T-helper 2 cell treated with Interferon-gamma antibody and Interleukin-4, amounts not matched to agents 5 μg/mL and 100 μg/mL, for 36 hours (primary cell): Measurements from ENCODE around the gene SHC3.

ENCODE experiments used
- DNase-seq: peaks from one replicate; pipeline ENCODE4 v3.0.0; 2021; ENCODE audit warnings: low spot score
- H3K27ac Mint-ChIP-seq: one replicate; pipeline ENCODE4 v1.8.0; 2021; ENCODE audit warnings: mild to moderate bottlenecking, mixed read lengths
- H3K27me3 Mint-ChIP-seq: one replicate; pipeline ENCODE4 v1.8.0; 2021; ENCODE audit warnings: low read depth, mixed read lengths
- H3K36me3 Mint-ChIP-seq: one replicate; pipeline ENCODE4 v1.8.0; 2021; ENCODE audit warnings: low read depth, mixed read lengths
- H3K4me1 Mint-ChIP-seq: one replicate; pipeline ENCODE4 v1.8.0; 2021; ENCODE audit warnings: low read depth, mixed read lengths
- H3K4me3 Mint-ChIP-seq: one replicate; pipeline ENCODE4 v1.8.0; 2022; ENCODE audit warnings: mild to moderate bottlenecking, moderate library complexity, mixed read lengths
- H3K9me3 Mint-ChIP-seq: one replicate; pipeline ENCODE4 v1.8.0; 2021; ENCODE audit warnings: mixed read lengths

The SHC3 gene

GRCh38 chr9:88979021-88979420 lies 199.6 kb downstream of the SHC3 start:
- Mint-ChIP-seq H3K9me3 (peaks cover 13% of the 10 kb centered on the region), H3K27ac (no peak overlapping the region), H3K4me3 (no peak overlapping the region), H3K27me3 (peaks cover 14% of the 10 kb centered on the region), H3K4me1 (peaks cover 2% of the 10 kb centered on the region), H3K36me3 (peaks cover 4% of the 10 kb centered on the region)
- no peak for DNase-seq

GRCh38 chr9:88978034-88978433 lies 200.6 kb downstream of the SHC3 start:
- peaks cover 12% of the 10 kb centered on the region for H3K27me3 Mint-ChIP-seq

DNA sequence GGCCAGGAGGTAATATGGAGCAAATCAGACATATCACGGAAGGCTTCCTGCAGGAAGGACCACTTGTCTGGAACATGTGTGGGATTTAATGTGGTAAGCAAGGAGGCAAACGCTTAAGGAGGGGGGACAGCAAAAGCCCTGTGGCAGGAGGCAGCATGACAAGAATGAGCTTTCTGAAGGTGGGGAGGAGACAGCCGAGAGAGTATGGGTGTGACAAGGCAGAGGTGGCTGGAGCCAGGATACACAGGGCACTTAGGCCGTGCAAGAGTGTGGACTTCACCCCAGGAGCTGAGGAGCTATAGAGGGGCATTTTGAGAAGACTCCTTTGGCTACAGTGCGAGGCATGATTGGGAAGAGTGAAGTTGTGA lies 201.7 kb downstream of the SHC3 start:
- Mint-ChIP-seq H3K27me3 (peaks cover 10% of the 10 kb centered on the region), H3K36me3 (no peaks in the 10 kb centered on the region)

More at GRCh38 chr9:88978034-88978433, 200.6 kb downstream of the SHC3 start:
- Mint-ChIP-seq H3K36me3 (peaks cover 4% of the 10 kb centered on the region), H3K27ac (no peak overlapping the region), H3K4me1 (peaks cover 2% of the 10 kb centered on the region), H3K9me3 (peaks cover 8% of the 10 kb centered on the region), H3K4me3 (no peak overlapping the region)
- DNase-seq, result no peak

GRCh38 chr9:88975966-88976889 lies 202.4 kb downstream of the SHC3 start:
- Mint-ChIP-seq H3K27ac (no peak overlapping the region), H3K4me1 (peaks cover 2% of the 10 kb centered on the region), H3K36me3 (no peaks in the 10 kb centered on the region), H3K4me3 (no peak overlapping the region), H3K27me3 (peaks cover 10% of the 10 kb centered on the region), H3K9me3 (no peaks in the 10 kb centered on the region)
- DNase-seq, result peak; percentile 27

More for the DNA sequence above, 201.7 kb downstream of the SHC3 start:
- no peaks in the 10 kb centered on the region for H3K9me3 Mint-ChIP-seq
- H3K4me3 Mint-ChIP-seq, result no peak overlapping the region
- H3K27ac Mint-ChIP-seq, result no peak overlapping the region
- DNase-seq, result no peak
- peaks cover 2% of the 10 kb centered on the region for H3K4me1 Mint-ChIP-seq

DNA sequence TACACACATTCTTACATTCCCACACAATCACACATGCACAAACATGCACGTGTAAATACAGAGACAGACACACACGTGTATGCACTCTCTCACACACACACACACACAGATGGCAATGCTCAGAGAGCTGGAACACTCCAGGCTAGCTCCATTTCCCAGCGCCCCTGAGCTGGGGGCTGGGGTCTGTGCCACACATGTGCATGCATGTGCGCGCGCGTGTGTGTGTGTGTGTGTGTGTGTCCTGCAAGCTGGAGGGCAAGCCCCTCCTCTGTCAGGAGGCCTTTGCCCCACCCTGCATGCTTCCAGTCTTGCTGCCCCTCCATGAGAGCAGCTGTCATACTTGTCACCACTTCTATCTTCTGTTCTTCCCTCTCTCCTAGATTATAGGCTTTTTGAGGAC lies 204.0 kb downstream of the SHC3 start:
- no peaks in the 10 kb centered on the region for H3K36me3 Mint-ChIP-seq
- no peak overlapping the region for H3K27ac Mint-ChIP-seq
- peaks cover 2% of the 10 kb centered on the region for H3K4me1 Mint-ChIP-seq
- DNase-seq, result no peak
- no peak overlapping the region for H3K4me3 Mint-ChIP-seq
- H3K9me3 Mint-ChIP-seq, result no peaks in the 10 kb centered on the region
- H3K27me3 Mint-ChIP-seq, result peaks cover 10% of the 10 kb centered on the region

DNA sequence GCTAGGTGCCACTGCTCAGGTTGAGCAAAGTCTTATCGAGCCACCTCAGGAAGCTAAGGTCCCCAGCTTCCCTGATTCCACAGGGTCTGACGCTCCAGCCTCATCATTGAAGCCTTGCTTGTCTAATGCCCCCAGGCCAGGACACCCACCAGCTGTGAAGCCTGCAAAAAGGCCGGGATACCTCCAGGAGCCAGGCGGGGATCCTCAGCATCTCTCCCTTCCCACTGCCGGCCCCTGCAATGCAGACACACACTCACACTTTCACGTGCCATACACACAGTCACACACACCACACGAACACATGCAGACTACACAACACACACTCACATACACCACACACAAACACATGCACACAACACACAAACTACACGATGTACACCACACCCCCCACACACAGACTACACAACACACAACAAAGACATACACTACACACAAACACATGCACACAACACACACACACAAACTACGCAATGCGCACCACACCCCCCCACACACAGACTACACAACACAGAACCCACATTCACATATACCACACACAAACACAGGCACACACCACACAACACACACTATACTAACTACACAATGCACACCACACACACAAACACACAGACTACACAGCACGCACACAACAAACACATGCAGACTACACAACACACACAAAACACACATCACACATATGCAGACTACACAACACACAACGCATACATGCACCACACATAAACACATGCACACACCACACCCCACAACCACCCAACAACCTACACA lies 205.2 kb downstream of the SHC3 start:
- Mint-ChIP-seq H3K9me3 (no peaks in the 10 kb centered on the region), H3K4me3 (no peak overlapping the region), H3K36me3 (no peaks in the 10 kb centered on the region), H3K4me1 (peaks cover 2% of the 10 kb centered on the region), H3K27me3 (peaks cover 13% of the 10 kb centered on the region), H3K27ac (no peak overlapping the region)
- DNase-seq, result no peak

DNA sequence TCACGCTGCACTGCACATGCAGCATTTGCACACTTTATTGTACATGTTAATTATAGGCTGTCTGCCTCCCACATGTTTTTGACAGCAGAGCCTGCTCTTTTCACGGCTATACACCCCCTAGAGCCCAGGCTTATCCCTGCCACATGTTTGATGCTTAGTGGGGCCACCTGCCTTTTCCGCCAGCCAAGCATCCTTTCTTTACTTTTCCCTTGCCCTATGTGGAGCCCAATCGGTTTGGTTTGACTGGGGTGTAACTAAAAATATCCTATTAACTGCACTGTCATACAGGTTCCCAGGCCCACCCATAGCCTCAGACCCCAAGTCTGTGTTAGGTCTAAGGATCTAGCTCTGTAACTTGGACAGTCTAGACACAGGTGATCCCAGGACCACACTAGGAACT lies 206.2 kb downstream of the SHC3 start:
- peaks cover 2% of the 10 kb centered on the region for H3K4me1 Mint-ChIP-seq
- H3K4me3 Mint-ChIP-seq, result no peak overlapping the region
- no peaks in the 10 kb centered on the region for H3K36me3 Mint-ChIP-seq
- H3K27ac Mint-ChIP-seq, result no peak overlapping the region
- peaks cover 11% of the 10 kb centered on the region for H3K27me3 Mint-ChIP-seq
- no peaks in the 10 kb centered on the region for H3K9me3 Mint-ChIP-seq
- no peak for DNase-seq

DNA sequence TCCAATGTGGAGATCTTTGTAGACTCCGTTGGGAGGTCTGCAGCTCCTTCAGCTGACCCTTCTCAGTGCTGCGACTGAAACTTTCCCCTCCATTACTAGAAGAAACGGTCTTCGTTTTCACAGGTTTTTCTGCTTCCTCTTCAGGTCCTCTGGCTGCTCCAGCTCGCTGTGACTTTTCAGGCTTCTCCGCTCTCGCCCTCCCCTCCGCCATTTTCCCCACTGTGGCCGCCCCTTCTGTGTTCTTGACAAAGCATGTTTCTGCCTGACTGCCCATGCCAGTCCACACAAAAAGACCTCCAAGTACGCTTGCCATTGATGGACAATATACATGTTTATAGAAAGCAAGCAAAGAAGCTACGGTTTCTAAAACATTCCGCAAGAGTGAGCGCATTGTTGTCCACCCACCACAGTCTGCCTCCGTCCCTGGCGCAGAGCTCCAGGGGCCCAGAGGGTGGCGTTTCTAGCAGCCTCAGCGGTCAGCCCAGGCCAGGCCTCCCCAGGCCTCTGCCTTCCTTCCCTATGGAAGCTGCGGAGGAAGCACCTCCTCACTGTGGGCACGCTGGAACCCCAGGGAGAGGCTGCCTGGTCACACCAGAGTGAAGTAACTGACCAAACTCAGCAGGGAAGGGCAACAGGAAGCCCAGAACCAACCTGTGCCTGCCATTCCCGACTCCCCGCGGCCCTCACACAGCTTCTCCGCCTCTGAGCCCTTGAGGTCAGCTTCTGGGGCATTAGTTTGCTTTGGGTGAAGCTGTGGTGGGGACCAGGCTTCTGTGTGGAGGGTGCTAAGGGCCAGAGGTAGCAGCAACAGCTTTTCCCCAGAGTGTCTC lies 207.3 kb downstream of the SHC3 start:
- Mint-ChIP-seq H3K27me3 (peaks cover 11% of the 10 kb centered on the region), H3K9me3 (no peaks in the 10 kb centered on the region), H3K36me3 (no peaks in the 10 kb centered on the region), H3K4me1 (no peaks in the 10 kb centered on the region), H3K27ac (no peak overlapping the region), H3K4me3 (no peak overlapping the region)
- DNase-seq, result no peak

DNA sequence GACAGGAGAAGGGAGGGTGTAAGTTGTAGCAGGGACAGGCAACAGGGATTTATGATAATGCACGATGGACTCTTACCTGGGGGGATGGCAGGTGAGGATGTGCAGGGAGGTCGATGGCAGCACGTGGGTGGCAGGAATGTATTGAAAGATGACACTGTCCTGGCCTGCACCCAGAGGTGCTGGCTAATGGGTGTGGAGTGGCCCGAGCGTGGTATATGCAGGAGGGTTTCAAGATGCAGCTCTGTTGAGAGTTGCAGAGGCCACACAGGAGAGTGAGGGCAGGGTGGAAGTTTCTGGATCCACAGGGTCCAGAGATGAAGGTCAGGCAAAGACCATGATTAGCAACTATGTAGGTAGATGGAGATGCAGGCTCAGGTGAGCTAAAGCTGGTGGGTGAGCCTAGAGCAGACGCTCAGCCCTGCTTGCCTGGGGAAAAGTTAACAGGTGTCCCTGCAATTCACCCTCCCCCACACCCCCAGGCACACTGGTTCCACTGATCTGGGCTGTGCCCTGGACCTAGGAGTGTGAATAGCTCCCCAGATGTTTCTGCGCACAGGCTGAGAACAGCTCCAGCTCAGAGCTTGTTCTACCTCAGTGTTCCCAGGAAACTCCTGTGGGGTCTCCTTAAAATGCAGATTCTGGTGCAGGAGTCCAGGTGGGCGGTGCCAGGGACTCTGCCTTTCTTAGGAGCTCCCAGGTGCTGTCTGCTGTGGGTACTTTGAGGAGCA lies 208.8 kb downstream of the SHC3 start:
- H3K9me3 Mint-ChIP-seq, result no peaks in the 10 kb centered on the region
- H3K4me3 Mint-ChIP-seq, result no peak overlapping the region
- H3K27ac Mint-ChIP-seq, result no peak overlapping the region
- DNase-seq, result no peak
- no peaks in the 10 kb centered on the region for H3K4me1 Mint-ChIP-seq
- H3K36me3 Mint-ChIP-seq, result no peaks in the 10 kb centered on the region
- H3K27me3 Mint-ChIP-seq, result peaks cover 14% of the 10 kb centered on the region

DNA sequence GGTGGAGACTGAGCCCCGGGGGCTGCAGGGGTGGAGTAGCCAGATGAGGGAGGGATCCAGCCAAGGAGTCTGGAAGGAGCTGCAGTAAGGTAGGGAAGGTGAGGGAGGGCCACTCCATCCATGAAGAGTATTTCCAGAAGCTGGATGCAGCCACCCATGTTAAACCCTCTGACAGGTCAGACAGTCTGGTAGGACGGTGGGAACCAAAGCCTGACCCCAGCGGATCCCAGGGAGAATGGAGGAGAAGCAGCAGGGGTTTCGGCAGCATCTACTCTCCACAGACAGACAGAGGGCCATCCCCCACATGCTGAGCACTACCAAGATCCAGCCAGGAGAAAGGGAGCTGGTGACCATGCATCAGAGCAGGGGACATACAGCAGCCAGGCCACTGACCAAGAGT lies 209.8 kb downstream of the SHC3 start:
- H3K27me3 Mint-ChIP-seq, result peaks cover 18% of the 10 kb centered on the region

GRCh38 chr9:88966894-88967676 lies 211.5 kb downstream of the SHC3 start:
- H3K27me3 Mint-ChIP-seq, result peaks cover 27% of the 10 kb centered on the region
- no peak overlapping the region for H3K4me3 Mint-ChIP-seq
- DNase-seq, result no peak
- H3K9me3 Mint-ChIP-seq, result no peaks in the 10 kb centered on the region
- no peaks in the 10 kb centered on the region for H3K36me3 Mint-ChIP-seq
- H3K4me1 Mint-ChIP-seq, result no peaks in the 10 kb centered on the region
- H3K27ac Mint-ChIP-seq, result no peak overlapping the region

More for the DNA sequence above, 209.8 kb downstream of the SHC3 start:
- H3K4me3 Mint-ChIP-seq, result no peak overlapping the region
- no peaks in the 10 kb centered on the region for H3K4me1 Mint-ChIP-seq
- no peaks in the 10 kb centered on the region for H3K36me3 Mint-ChIP-seq
- H3K27ac Mint-ChIP-seq, result no peak overlapping the region
- no peak for DNase-seq
- H3K9me3 Mint-ChIP-seq, result no peaks in the 10 kb centered on the region

DNA sequence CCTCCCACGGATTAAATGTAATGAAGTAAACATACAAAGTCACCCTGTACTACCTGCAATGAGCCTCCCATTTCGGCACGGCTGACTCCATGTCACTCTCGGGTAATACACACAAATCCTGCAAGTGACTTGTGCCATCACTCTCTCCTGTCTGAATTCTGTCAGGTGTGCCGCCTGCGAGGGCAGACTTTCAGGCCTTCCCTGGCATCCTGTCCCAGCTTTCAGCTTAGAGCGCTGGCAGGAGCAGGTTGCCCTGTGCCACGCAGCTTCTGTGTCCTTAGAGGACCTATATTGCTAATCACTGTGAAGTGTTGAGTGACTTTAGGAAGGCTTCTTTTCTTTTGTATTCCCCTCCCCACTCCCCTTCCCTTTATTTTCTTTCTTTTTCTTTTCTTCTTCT lies 213.1 kb downstream of the SHC3 start:
- no peak for DNase-seq
- H3K27me3 Mint-ChIP-seq, result peaks cover 41% of the 10 kb centered on the region
- H3K36me3 Mint-ChIP-seq, result no peaks in the 10 kb centered on the region
- H3K4me1 Mint-ChIP-seq, result no peaks in the 10 kb centered on the region
- no peak overlapping the region for H3K4me3 Mint-ChIP-seq
- no peaks in the 10 kb centered on the region for H3K9me3 Mint-ChIP-seq
- no peak overlapping the region for H3K27ac Mint-ChIP-seq

DNA sequence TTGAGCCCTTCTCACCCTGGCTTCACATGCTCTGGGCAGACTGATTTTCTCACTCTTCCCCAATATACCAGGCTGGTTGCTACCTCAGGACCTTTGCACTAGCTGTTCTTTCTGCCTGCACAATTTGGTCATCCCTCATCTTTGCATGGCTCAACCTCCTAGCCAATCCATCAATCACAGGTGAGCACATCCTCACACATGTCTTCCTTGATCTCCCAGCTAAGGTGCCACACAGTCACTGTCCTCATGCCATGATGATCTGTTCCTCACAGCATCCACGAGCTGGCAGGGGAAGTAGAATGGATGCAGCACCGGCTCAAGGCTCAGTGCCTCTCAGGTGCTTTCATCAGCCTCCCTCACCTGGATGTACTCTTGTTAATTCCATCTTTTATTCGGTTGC lies 218.0 kb downstream of the SHC3 start:
- no peaks in the 10 kb centered on the region for H3K4me1 Mint-ChIP-seq
- H3K4me3 Mint-ChIP-seq, result no peak overlapping the region
- no peak for DNase-seq
- no peaks in the 10 kb centered on the region for H3K9me3 Mint-ChIP-seq
- H3K36me3 Mint-ChIP-seq, result no peaks in the 10 kb centered on the region
- peaks cover 42% of the 10 kb centered on the region for H3K27me3 Mint-ChIP-seq
- no peak overlapping the region for H3K27ac Mint-ChIP-seq
